ENCODE data around the gene RACGAP1.

The RACGAP1 gene

GRCh38 chr12:49945394-49946080, 79.8 kb downstream of the RACGAP1 start:
- peaks cover 5% of the 10 kb centered on the region for H3K27me3 ChIP-seq (ENCODE audit: control insufficient read depth, insufficient read depth, low read length)
- no peaks in the 10 kb centered on the region for H3K36me3 ChIP-seq (ENCODE audit: control insufficient read depth, insufficient read depth, low read length)
- H3K9me3 ChIP-seq (ENCODE audit: control insufficient read depth, insufficient read depth, low read length), result no peaks in the 10 kb centered on the region
- peak overlapping the region; percentile 48 for H3K4me3 ChIP-seq (ENCODE audit: low read depth, low read length)
- H3K4me1 ChIP-seq (ENCODE audit: control insufficient read depth, insufficient read depth, low read length), result peaks cover 13% of the 10 kb centered on the region
- H3K9ac ChIP-seq (ENCODE audit: low read depth, low read length), result no peak overlapping the region

GRCh38 chr12:49944718-49945117, 80.6 kb downstream of the RACGAP1 start:
- Histone ChIP-seq H3K9ac (ENCODE audit: low read depth, low read length) (no peak overlapping the region), H3K4me1 (ENCODE audit: control insufficient read depth, insufficient read depth, low read length) (peaks cover 13% of the 10 kb centered on the region), H3K9me3 (ENCODE audit: control insufficient read depth, insufficient read depth, low read length) (no peaks in the 10 kb centered on the region), H3K36me3 (ENCODE audit: control insufficient read depth, insufficient read depth, low read length) (no peaks in the 10 kb centered on the region), H3K27me3 (ENCODE audit: control insufficient read depth, insufficient read depth, low read length) (peaks cover 5% of the 10 kb centered on the region), H3K4me3 (ENCODE audit: low read depth, low read length) (no peak overlapping the region)

- Histone ChIP-seq H3K36me3 (ENCODE audit: control insufficient read depth, insufficient read depth, low read length) (no peaks in the 10 kb centered on the region), H3K4me3 (ENCODE audit: low read depth, low read length) (no peak overlapping the region), H3K27me3 (ENCODE audit: control insufficient read depth, insufficient read depth, low read length) (peaks cover 5% of the 10 kb centered on the region), H3K9ac (ENCODE audit: low read depth, low read length) (no peak overlapping the region), H3K4me1 (ENCODE audit: control insufficient read depth, insufficient read depth, low read length) (peaks cover 13% of the 10 kb centered on the region), H3K9me3 (ENCODE audit: control insufficient read depth, insufficient read depth, low read length) (no peaks in the 10 kb centered on the region)
These were observed 81.2 kb downstream of the RACGAP1 start for GRCh38 chr12:49944046-49944445.

DNA sequence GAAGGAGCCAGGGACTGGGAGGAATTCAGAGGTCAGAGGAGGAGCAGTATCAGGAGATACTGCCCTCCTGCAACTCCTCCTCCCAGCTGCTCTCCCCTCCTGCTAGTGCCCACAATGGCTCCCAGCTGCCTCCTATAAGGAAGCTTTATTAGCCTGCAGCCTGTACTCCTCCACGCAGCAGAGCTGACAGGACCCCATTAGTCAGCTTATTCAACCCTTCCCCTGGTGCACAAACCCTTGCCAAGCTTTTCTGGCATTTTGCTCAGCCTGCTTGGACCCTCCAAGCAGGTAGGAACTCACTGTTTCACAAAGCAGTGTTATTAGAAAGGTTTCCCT, 81.7 kb downstream of the RACGAP1 start:
- peaks cover 13% of the 10 kb centered on the region for H3K4me1 ChIP-seq (ENCODE audit: control insufficient read depth, insufficient read depth, low read length)
- H3K4me3 ChIP-seq (ENCODE audit: low read depth, low read length), result no peak overlapping the region

GRCh38 chr12:49942921-49943624, 82.2 kb downstream of the RACGAP1 start:
- H3K27me3 ChIP-seq (ENCODE audit: control insufficient read depth, insufficient read depth, low read length), result peaks cover 5% of the 10 kb centered on the region
- no peak overlapping the region for H3K9ac ChIP-seq (ENCODE audit: low read depth, low read length)
- H3K4me3 ChIP-seq (ENCODE audit: low read depth, low read length), result no peak overlapping the region
- H3K36me3 ChIP-seq (ENCODE audit: control insufficient read depth, insufficient read depth, low read length), result no peaks in the 10 kb centered on the region
- H3K9me3 ChIP-seq (ENCODE audit: control insufficient read depth, insufficient read depth, low read length), result no peaks in the 10 kb centered on the region
- H3K4me1 ChIP-seq (ENCODE audit: control insufficient read depth, insufficient read depth, low read length), result peaks cover 13% of the 10 kb centered on the region

More for the DNA sequence above, 81.7 kb downstream of the RACGAP1 start:
- Histone ChIP-seq H3K36me3 (ENCODE audit: control insufficient read depth, insufficient read depth, low read length) (no peaks in the 10 kb centered on the region), H3K27me3 (ENCODE audit: control insufficient read depth, insufficient read depth, low read length) (peaks cover 5% of the 10 kb centered on the region), H3K9me3 (ENCODE audit: control insufficient read depth, insufficient read depth, low read length) (no peaks in the 10 kb centered on the region), H3K9ac (ENCODE audit: low read depth, low read length) (no peak overlapping the region)

GRCh38 chr12:49942512-49942893, 82.8 kb downstream of the RACGAP1 start:
- H3K4me3 ChIP-seq (ENCODE audit: low read depth, low read length), result no peak overlapping the region
- peaks cover 5% of the 10 kb centered on the region for H3K27me3 ChIP-seq (ENCODE audit: control insufficient read depth, insufficient read depth, low read length)
- H3K4me1 ChIP-seq (ENCODE audit: control insufficient read depth, insufficient read depth, low read length), result peaks cover 10% of the 10 kb centered on the region
- H3K9me3 ChIP-seq (ENCODE audit: control insufficient read depth, insufficient read depth, low read length), result no peaks in the 10 kb centered on the region
- H3K36me3 ChIP-seq (ENCODE audit: control insufficient read depth, insufficient read depth, low read length), result no peaks in the 10 kb centered on the region
- no peak overlapping the region for H3K9ac ChIP-seq (ENCODE audit: low read depth, low read length)

DNA sequence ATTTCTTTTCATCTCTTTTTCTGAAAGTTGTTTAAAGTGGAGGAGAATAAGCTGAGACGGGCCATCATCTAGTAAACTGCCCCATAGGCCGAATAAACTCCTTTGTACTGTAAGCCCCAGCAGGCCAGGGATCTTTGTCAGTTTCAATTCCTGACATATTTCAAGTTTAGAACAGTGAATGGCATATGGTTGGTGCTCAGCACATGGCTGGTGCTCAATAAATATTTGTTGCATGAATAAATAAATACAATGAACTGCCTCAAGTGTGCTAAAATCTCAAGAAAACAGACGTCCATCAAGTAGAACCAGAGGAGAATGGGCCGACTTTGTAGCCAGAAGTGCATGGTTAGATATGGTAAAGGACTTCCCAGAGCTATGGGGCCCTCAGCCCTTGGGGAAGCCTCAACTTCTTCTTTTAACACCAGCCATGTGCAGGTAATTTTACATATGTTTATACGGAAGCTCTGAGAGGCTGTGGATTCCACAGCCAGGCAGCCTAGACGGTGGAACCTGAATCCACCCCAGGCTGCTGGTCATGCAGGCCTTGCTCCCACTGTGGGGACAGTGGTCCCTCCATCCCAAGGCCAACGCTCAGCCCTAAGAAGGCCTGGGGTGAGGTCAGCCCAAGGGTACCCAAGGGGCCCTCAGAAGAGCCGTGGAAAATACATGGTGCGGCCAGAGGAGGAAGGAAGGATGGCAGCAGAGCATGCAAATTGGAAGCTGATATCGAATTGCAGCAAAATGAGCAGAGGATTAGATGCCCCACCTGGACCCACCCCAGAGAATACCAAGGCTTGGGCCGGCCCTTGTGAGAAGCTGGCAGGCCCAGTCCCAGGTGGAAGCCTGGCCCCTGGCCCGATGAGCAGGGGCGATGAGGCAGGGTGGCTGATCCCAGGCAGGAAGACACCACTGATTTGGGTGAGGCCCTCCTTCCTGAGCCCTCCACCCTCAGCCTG, 83.5 kb downstream of the RACGAP1 start:
- H3K9me3 ChIP-seq (ENCODE audit: control insufficient read depth, insufficient read depth, low read length), result no peaks in the 10 kb centered on the region
- H3K4me3 ChIP-seq (ENCODE audit: low read depth, low read length), result no peak overlapping the region
- H3K9ac ChIP-seq (ENCODE audit: low read depth, low read length), result no peak overlapping the region
- H3K4me1 ChIP-seq (ENCODE audit: control insufficient read depth, insufficient read depth, low read length), result peaks cover 10% of the 10 kb centered on the region
- no peaks in the 10 kb centered on the region for H3K36me3 ChIP-seq (ENCODE audit: control insufficient read depth, insufficient read depth, low read length)
- peaks cover 5% of the 10 kb centered on the region for H3K27me3 ChIP-seq (ENCODE audit: control insufficient read depth, insufficient read depth, low read length)

GRCh38 chr12:49939707-49940106, 85.6 kb downstream of the RACGAP1 start:
- no peak overlapping the region for H3K4me3 ChIP-seq (ENCODE audit: low read depth, low read length)
- peaks cover under 1% of the 10 kb centered on the region for H3K27me3 ChIP-seq (ENCODE audit: control insufficient read depth, insufficient read depth, low read length)
- no peaks in the 10 kb centered on the region for H3K9me3 ChIP-seq (ENCODE audit: control insufficient read depth, insufficient read depth, low read length)
- H3K4me1 ChIP-seq (ENCODE audit: control insufficient read depth, insufficient read depth, low read length), result peaks cover 2% of the 10 kb centered on the region
- H3K9ac ChIP-seq (ENCODE audit: low read depth, low read length), result no peak overlapping the region
- no peaks in the 10 kb centered on the region for H3K36me3 ChIP-seq (ENCODE audit: control insufficient read depth, insufficient read depth, low read length)

DNA sequence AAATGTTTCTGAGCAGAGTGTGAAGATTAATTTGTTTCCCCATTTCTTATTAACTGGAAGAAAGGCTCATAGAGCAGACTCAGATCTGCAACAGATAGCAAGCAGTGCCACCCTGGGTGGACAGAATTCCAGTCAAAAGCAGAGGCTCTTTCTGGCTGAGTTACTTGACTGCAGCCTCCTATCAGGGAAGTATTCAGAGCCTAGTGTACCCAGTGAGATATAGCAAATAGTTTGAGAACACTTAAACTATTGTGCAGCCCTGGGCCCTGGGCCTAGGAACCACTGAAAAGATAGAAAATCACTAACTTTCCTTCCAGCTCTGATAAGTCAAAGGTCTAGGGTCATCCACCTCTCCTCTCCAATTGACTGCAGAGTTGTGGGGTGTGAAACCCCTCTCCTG, 86.0 kb downstream of the RACGAP1 start:
- no peak overlapping the region for H3K4me3 ChIP-seq (ENCODE audit: low read depth, low read length)
- no peak overlapping the region for H3K9ac ChIP-seq (ENCODE audit: low read depth, low read length)
- no peaks in the 10 kb centered on the region for H3K27me3 ChIP-seq (ENCODE audit: control insufficient read depth, insufficient read depth, low read length)
- H3K9me3 ChIP-seq (ENCODE audit: control insufficient read depth, insufficient read depth, low read length), result no peaks in the 10 kb centered on the region
- H3K4me1 ChIP-seq (ENCODE audit: control insufficient read depth, insufficient read depth, low read length), result peaks cover 2% of the 10 kb centered on the region
- no peaks in the 10 kb centered on the region for H3K36me3 ChIP-seq (ENCODE audit: control insufficient read depth, insufficient read depth, low read length)
